ENCODE measurements around the gene CLDN4. TPM values are rescaled to one million over a fixed set of nuclear protein-coding genes. Genes with fewer than 3 reads are reported as not detected.

The CLDN4 gene
- total RNA-seq, 1 experiment from 2014 or later = 249 TPM

DNA sequence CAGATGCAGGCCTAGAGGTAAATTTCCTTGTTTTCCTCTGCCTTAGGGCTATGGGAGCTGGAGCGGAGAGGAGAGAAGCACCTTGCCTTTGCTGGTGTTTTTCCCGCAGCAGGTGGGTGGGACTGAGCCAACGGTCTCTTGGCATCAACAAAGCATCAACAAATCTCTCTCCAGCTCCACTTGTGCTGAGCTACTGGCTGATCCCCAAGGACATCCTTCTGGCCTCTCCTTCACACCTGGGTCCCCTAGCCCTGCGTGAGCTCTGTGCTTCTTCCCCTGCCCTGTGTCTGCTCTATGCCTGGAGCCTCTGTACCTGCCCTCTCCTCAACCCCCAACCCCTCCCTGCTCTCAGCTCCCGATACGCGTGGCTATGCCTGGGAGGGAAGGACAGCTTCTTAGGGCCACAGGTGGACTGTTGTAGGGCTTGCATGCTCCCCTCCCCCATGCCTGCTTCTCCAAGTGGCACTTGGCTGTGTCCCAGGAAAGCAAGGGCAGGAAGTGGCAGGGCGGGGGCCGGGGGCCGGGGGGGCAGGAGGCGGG lies 3.2 kb upstream of the CLDN4 start:
- Mint-ChIP-seq H3K36me3 (ENCODE audit: insufficient read depth, unreplicated experiment) (peaks cover 30% of the 10 kb centered on the region), H3K9me3 (ENCODE audit: unreplicated experiment) (no peaks in the 10 kb centered on the region), H3K4me1 (ENCODE audit: low read depth, unreplicated experiment) (peaks cover 55% of the 10 kb centered on the region), H3K27me3 (ENCODE audit: insufficient read depth, unreplicated experiment) (no peaks in the 10 kb centered on the region), H3K4me3 (ENCODE audit: unreplicated experiment) (peak overlapping the region; percentile 75), H3K27ac (ENCODE audit: unreplicated experiment) (peak overlapping the region; percentile 98)
- Histone ChIP-seq H3K9me3 (no peaks in the 10 kb centered on the region), H3K27me3 (replicated peaks; ENCODE audit: control insufficient read depth, insufficient read depth, low read length) (no peaks in the 10 kb centered on the region), H3K36me3 (ENCODE audit: control insufficient read depth, insufficient read depth, low read length) (peaks cover 5% of the 10 kb centered on the region), H3K4me3 (ENCODE audit: low read depth, low read length) (peak overlapping the region; percentile 1; the same call in 1 of the 2 replicates), H3K4me1 (peaks cover 42% of the 10 kb centered on the region)
- POLR2A ChIA-PET = interaction anchor here (0.5 to 1.2 kb wide), 4 partner anchors 24 to 85 kb away, joined by 3 to 10 read pairs (median 6); partner anchors contain the start of gene CLDN3
- TF ChIP-seq CTCF (IDR thresholded peaks at IDR 0.05; ENCODE audit: insufficient read depth in 1 of 2, low read depth in 1 of 2, low read length in 1 of 2, severe bottlenecking in 1 of 2, unreplicated experiment in 1 of 2) = no peak
- BruUV-seq (replicated peaks) = TSS peak; percentile 14
- DNase-seq = peak; percentile 52 to 80
- intact Hi-C loops (cut with micrococcal nuclease; ENCODE audit: unreplicated experiment) = loop anchor here (1.0 to 5.0 kb wide), 2 partner anchors 84 to 250 kb away; partner anchors contain the start of gene TBL2
- CTCF ChIA-PET = interaction anchor here (0.6 to 1.7 kb wide), 2 partner anchors 15 to 23 kb away, joined by 5 to 8 read pairs; partner anchors contain the start of gene METTL27

DNA sequence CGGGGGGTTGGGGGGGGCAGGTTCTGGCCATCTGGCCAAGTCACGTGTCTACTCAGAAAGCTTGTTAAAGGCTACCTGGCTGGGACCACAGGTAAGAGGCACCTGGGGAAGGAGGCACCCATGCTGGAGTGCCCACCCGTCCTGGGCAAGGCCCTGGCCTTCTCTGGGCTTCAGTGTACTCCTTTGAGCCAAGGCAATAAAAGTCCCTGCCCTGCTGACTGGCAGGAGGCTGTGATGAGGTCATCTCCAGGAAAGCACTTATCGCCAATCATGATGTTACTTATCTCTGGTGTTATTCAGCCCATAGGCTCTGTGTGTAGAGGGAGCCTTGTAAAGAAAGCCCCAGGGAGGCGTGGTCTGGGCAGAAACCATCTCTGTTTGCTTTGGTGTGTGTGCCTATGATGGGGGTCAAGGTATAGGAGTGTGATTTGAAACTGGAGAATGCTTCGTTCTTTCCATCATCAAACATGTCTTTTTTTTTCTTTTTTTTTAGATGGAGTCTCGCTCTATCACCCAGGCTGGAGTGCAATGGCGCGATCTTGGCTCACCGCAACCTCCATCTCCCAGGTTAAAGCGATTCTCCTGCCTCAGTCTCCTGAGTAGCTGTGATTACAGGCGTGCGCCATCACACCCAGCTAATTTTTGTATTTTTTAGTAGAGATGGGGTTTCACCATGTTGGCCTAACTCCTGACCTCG lies 2.5 kb upstream of the CLDN4 start:
- POLR2A ChIA-PET = interaction anchor here (0.5 to 1.7 kb wide), 5 partner anchors 24 to 85 kb away, joined by 3 to 10 read pairs (median 9); partner anchors contain the start of gene CLDN3
- H3K4me3 ChIP-seq (ENCODE audit: low read depth, low read length) = peak overlapping the region; percentile 43
- no peaks in the 10 kb centered on the region for H3K27me3 Mint-ChIP-seq (ENCODE audit: insufficient read depth, unreplicated experiment)
- peaks cover 51% of the 10 kb centered on the region for H3K4me1 Mint-ChIP-seq (ENCODE audit: low read depth, unreplicated experiment)
- peaks cover 38% of the 10 kb centered on the region for H3K4me1 ChIP-seq
- no peak for TF ChIP-seq CTCF (IDR thresholded peaks at IDR 0.05; ENCODE audit: insufficient read depth in 1 of 2, low read depth in 1 of 2, low read length in 1 of 2, severe bottlenecking in 1 of 2, unreplicated experiment in 1 of 2)
- BruUV-seq (replicated peaks) = no TSS peak
- no peaks in the 10 kb centered on the region for H3K27me3 ChIP-seq (replicated peaks; ENCODE audit: control insufficient read depth, insufficient read depth, low read length)
- intact Hi-C loops (cut with micrococcal nuclease; ENCODE audit: unreplicated experiment) = loop anchor here (1.0 to 5.0 kb wide), 2 partner anchors 85 to 251 kb away; partner anchors contain the start of gene TBL2
- peak overlapping the region; percentile 98 for H3K27ac Mint-ChIP-seq (ENCODE audit: unreplicated experiment)
- peak overlapping the region; percentile 75 for H3K4me3 Mint-ChIP-seq (ENCODE audit: unreplicated experiment)
- H3K9me3 Mint-ChIP-seq (ENCODE audit: unreplicated experiment) = no peaks in the 10 kb centered on the region
- no peaks in the 10 kb centered on the region for H3K9me3 ChIP-seq
- peaks cover 36% of the 10 kb centered on the region for H3K36me3 Mint-ChIP-seq (ENCODE audit: insufficient read depth, unreplicated experiment)
- CTCF ChIA-PET = no interaction called here
- peak; percentile 85 to 95 for DNase-seq
- peaks cover 5% of the 10 kb centered on the region for H3K36me3 ChIP-seq (ENCODE audit: control insufficient read depth, insufficient read depth, low read length)

DNA sequence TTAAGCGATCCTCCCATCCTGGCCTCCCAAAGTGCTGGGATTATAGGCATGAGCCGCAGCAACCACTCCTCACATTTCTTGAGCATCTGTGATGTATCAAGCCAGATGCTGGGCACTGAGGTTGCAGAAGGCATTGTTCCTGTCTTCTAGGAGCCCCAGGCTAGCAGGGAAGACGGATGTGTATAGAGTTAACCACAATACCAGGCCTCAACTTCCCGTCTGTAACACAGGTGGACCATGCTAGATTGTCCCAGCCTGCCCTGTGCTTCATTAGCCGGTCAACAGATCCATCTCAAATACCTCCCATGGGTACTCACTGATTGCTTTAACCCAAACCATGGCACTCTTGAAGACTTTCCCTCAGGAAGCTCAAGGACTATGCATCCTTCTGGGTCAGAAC lies 1.8 kb upstream of the CLDN4 start:
- Histone ChIP-seq H3K9me3 (no peaks in the 10 kb centered on the region), H3K27me3 (replicated peaks; ENCODE audit: control insufficient read depth, insufficient read depth, low read length) (no peaks in the 10 kb centered on the region), H3K4me1 (peaks cover 40% of the 10 kb centered on the region), H3K36me3 (ENCODE audit: control insufficient read depth, insufficient read depth, low read length) (peaks cover 5% of the 10 kb centered on the region), H3K4me3 (ENCODE audit: low read depth, low read length) (peak overlapping the region; percentile 43)
- no peak for TF ChIP-seq CTCF (IDR thresholded peaks at IDR 0.05; ENCODE audit: insufficient read depth in 1 of 2, low read depth in 1 of 2, low read length in 1 of 2, severe bottlenecking in 1 of 2, unreplicated experiment in 1 of 2)
- peaks cover 44% of the 10 kb centered on the region for H3K36me3 Mint-ChIP-seq (ENCODE audit: insufficient read depth, unreplicated experiment)
- intact Hi-C loops (cut with micrococcal nuclease; ENCODE audit: unreplicated experiment) = loop anchor here (1.0 to 5.0 kb wide), 2 partner anchors 86 to 252 kb away; partner anchors contain the start of gene TBL2
- ChIA-PET POLR2A (interaction anchor here (0.5 to 6.0 kb wide), 12 partner anchors 9 to 338 kb away, joined by 3 to 127 read pairs (median 6); partner anchors contain the start of genes ABHD11, CLDN3, LIMK1 and METTL27), CTCF (interaction anchor here (0.8 to 1.3 kb wide), 4 partner anchors 13 to 89 kb away, joined by 3 to 5 read pairs (median 5); partner anchors contain the start of gene METTL27)
- BruUV-seq (replicated peaks) = no TSS peak
- no peaks in the 10 kb centered on the region for H3K27me3 Mint-ChIP-seq (ENCODE audit: insufficient read depth, unreplicated experiment)
- no peak for DNase-seq
- peaks cover 54% of the 10 kb centered on the region for H3K4me1 Mint-ChIP-seq (ENCODE audit: low read depth, unreplicated experiment)
- H3K9me3 Mint-ChIP-seq (ENCODE audit: unreplicated experiment) = no peaks in the 10 kb centered on the region
- H3K27ac Mint-ChIP-seq (ENCODE audit: unreplicated experiment) = peak overlapping the region; percentile 98
- peak overlapping the region; percentile 75 for H3K4me3 Mint-ChIP-seq (ENCODE audit: unreplicated experiment)
